Common myeloid progenitor, CD34-positive (primary cell): ENCODE measurements around the gene KRT10.

Experiments
- CTCF ChIA-PET: fragments of 350-600 bp; sonication (Branson Sonifier 250); formaldehyde crosslinking; loops from one replicate; lab custom pipeline; 2021; ENCODE audit warnings: antibody characterized with exemption; lab: Charles Lee
- POLR2A ChIA-PET: fragments of 350-600 bp; sonication (Branson Sonifier 250); formaldehyde crosslinking; loops from one replicate; lab custom pipeline; 2021; ENCODE audit warnings: antibody characterized with exemption; lab: Charles Lee
- DNase-seq, 3 donors: peaks; one replicate each; pipeline versions ENCODE4 v3.0.0 to v3.0.0-alpha.2; 2013
- H3K27ac ChIP-seq, 2 experiments: 1 replicate in 1 of 2; 2 replicates in 1 of 2; pipeline ENCODE4 v1.7.0; 2013; ENCODE audit warnings: inconsistent platforms in 2 of 2, low read length in 2 of 2, mild to moderate bottlenecking in 2 of 2, low read depth in 1 of 2, moderate library complexity in 1 of 2; ENCODE audit not compliant: severe bottlenecking in 2 of 2, insufficient read depth in 1 of 2, poor library complexity in 1 of 2
- H3K27me3 ChIP-seq, 5 experiments: replicated peaks in 2 of 5; 1 replicate in 3 of 5; 2 replicates in 2 of 5; pipeline versions ENCODE4 v1.6.1 to v1.7.0; 2013; ENCODE audit warnings: low read length in 4 of 5, mild to moderate bottlenecking in 2 of 5, moderate library complexity in 2 of 5, inconsistent platforms in 1 of 5; ENCODE audit not compliant: insufficient read depth in 5 of 5, control insufficient read depth in 4 of 5
- H3K36me3 ChIP-seq, 4 experiments: 1 replicate in 2 of 4; 2 replicates in 2 of 4; pipeline versions ENCODE4 v1.6.1 to v1.7.0; 2013; ENCODE audit warnings: low read length in 3 of 4, control low read depth in 1 of 4, mild to moderate bottlenecking in 1 of 4; ENCODE audit not compliant: control insufficient read depth in 4 of 4, insufficient read depth in 4 of 4
- H3K4me1 ChIP-seq, 4 experiments: 1 replicate in 3 of 4; 2 replicates in 1 of 4; pipeline versions ENCODE4 v1.6.1 to v1.7.1; 2013; ENCODE audit warnings: low read length in 3 of 4, mild to moderate bottlenecking in 3 of 4, control low read depth in 1 of 4, inconsistent platforms in 1 of 4, moderate library complexity in 1 of 4; ENCODE audit not compliant: control insufficient read depth in 4 of 4, insufficient read depth in 4 of 4; ENCODE audit errors: control extremely low read depth in 1 of 4
- H3K4me3 ChIP-seq, 7 experiments: 1 replicate in 4 of 7; 2 replicates in 3 of 7; pipeline versions ENCODE4 v1.5.1 to v1.7.0; 2013; ENCODE audit warnings: mild to moderate bottlenecking in 7 of 7, low read length in 6 of 7, moderate library complexity in 6 of 7, inconsistent platforms in 2 of 7, low read depth in 2 of 7, control low read depth in 1 of 7; ENCODE audit not compliant: insufficient read depth in 4 of 7, control insufficient read depth in 1 of 7; ENCODE audit errors: extremely low read depth in 1 of 7
- H3K9me3 ChIP-seq, 5 experiments: 1 replicate in 4 of 5; 2 replicates in 1 of 5; pipeline versions ENCODE4 v1.6.1 to v1.7.1; 2013; ENCODE audit warnings: low read length in 4 of 5, mild to moderate bottlenecking in 2 of 5, inconsistent platforms in 1 of 5, low read depth in 1 of 5, moderate library complexity in 1 of 5; ENCODE audit not compliant: control insufficient read depth in 4 of 5, insufficient read depth in 2 of 5; ENCODE audit errors: control extremely low read depth in 1 of 5
- WGBS: methylation state at CpG from one replicate; pipeline ENCODE4 v1.1.5; 2013; ENCODE audit not compliant: insufficient coverage; 5-methylcytosine and 5-hydroxymethylcytosine counted together

KRT10 gene

GRCh38 chr17:40848583-40849235 is 26.3 kb upstream of the KRT10 start:
- Histone ChIP-seq H3K9me3 (no peaks in the 10 kb centered on the region), H3K4me1 (no peaks in the 10 kb centered on the region), H3K27ac (no peak overlapping the region), H3K4me3 (no peak overlapping the region), H3K27me3 (peaks cover 3 to 33% (median 12%) of the 10 kb centered on the region in 5 experiments), H3K36me3 (no peaks in the 10 kb centered on the region)
- CTCF ChIA-PET = no interaction called here
- POLR2A ChIA-PET = interaction anchor here (0.6 kb wide), 1 partner anchor 95 kb away, joined by 4 read pairs; no protein-coding TSS in a partner anchor
- WGBS = no CpG with 5 or more reads among the region's 1 CpG
- no peak for DNase-seq

- POLR2A ChIA-PET = no interaction called here
Measured at GRCh38 chr17:40846515-40847144, 24.2 kb upstream of the KRT10 start.

GRCh38 chr17:40844671-40845107 is 22.3 kb upstream of the KRT10 start:
- H3K27ac ChIP-seq = no peak overlapping the region
- no peak for DNase-seq
- H3K9me3 ChIP-seq = no peaks in the 10 kb centered on the region
- no peaks in the 10 kb centered on the region for H3K36me3 ChIP-seq
- H3K27me3 ChIP-seq = peaks cover 11 to 38% (median 16%) of the 10 kb centered on the region in 5 experiments
- CTCF ChIA-PET = interaction anchor here (1.2 kb wide), 1 partner anchor 12 kb away, joined by 3 read pairs; no protein-coding TSS in a partner anchor
- WGBS = 63% methylated on average over 3 of the region's 4 CpGs
- POLR2A ChIA-PET = no interaction called here
- H3K4me3 ChIP-seq = no peak overlapping the region
- H3K4me1 ChIP-seq = no peaks in the 10 kb centered on the region

More at GRCh38 chr17:40846515-40847144, 24.2 kb upstream of the KRT10 start:
- peak in 1 of 3 donors; percentile 14 for DNase-seq
- Histone ChIP-seq H3K9me3 (no peaks in the 10 kb centered on the region), H3K27me3 (peaks cover 5 to 35% (median 26%) of the 10 kb centered on the region in 5 experiments), H3K4me1 (no peaks in the 10 kb centered on the region), H3K4me3 (no peak overlapping the region), H3K36me3 (no peaks in the 10 kb centered on the region), H3K27ac (no peak overlapping the region)
- 67% methylated on average over 1 of the region's 1 CpG for WGBS
- CTCF ChIA-PET = interaction anchor here (0.8 kb wide), 1 partner anchor 9 kb away, joined by 4 read pairs; no protein-coding TSS in a partner anchor

- CTCF ChIA-PET = interaction anchor here (0.7 kb wide), 1 partner anchor 14 kb away, joined by 3 read pairs; no protein-coding TSS in a partner anchor
- Histone ChIP-seq H3K4me3 (no peak overlapping the region), H3K27me3 (peaks cover 11 to 40% (median 14%) of the 10 kb centered on the region in 5 experiments), H3K9me3 (no peaks in the 10 kb centered on the region), H3K4me1 (no peaks in the 10 kb centered on the region), H3K27ac (no peak overlapping the region), H3K36me3 (no peaks in the 10 kb centered on the region)
- POLR2A ChIA-PET = no interaction called here
- no peak for DNase-seq
- WGBS = 63% methylated on average over 3 of the region's 3 CpGs
Measured at GRCh38 chr17:40843242-40843641, 20.8 kb upstream of the KRT10 start.

GRCh38 chr17:40841246-40841645 is 18.8 kb upstream of the KRT10 start:
- Histone ChIP-seq H3K36me3 (no peaks in the 10 kb centered on the region), H3K4me1 (no peaks in the 10 kb centered on the region), H3K9me3 (no peaks in the 10 kb centered on the region), H3K27ac (no peak overlapping the region), H3K27me3 (peaks cover 7 to 40% (median 10%) of the 10 kb centered on the region in 5 experiments), H3K4me3 (no peak overlapping the region)
- WGBS = no CpG with 5 or more reads among the region's 3 CpGs
- no peak for DNase-seq
- ChIA-PET POLR2A (no interaction called here), CTCF (no interaction called here)

- ChIA-PET POLR2A (no interaction called here), CTCF (no interaction called here)
- Histone ChIP-seq H3K4me3 (no peak overlapping the region), H3K27ac (no peak overlapping the region), H3K4me1 (no peaks in the 10 kb centered on the region), H3K27me3 (peaks cover 3 to 36% (median 10%) of the 10 kb centered on the region in 5 experiments), H3K36me3 (peaks cover 0 to 5% (median 2%) of the 10 kb centered on the region in 4 experiments), H3K9me3 (no peaks in the 10 kb centered on the region)
- WGBS = 56% methylated on average over 1 of the region's 3 CpGs
- DNase-seq = no peak
Measured at GRCh38 chr17:40839194-40839593, 16.8 kb upstream of the KRT10 start.

- no peak for DNase-seq
- WGBS = 100% methylated on average over 4 of the region's 4 CpGs
- H3K4me1 ChIP-seq = no peaks in the 10 kb centered on the region
- H3K27ac ChIP-seq = no peak overlapping the region
- POLR2A ChIA-PET = no interaction called here
- no peaks in the 10 kb centered on the region for H3K9me3 ChIP-seq
- H3K36me3 ChIP-seq = peaks cover 0 to 5% (median 2%) of the 10 kb centered on the region in 4 experiments
- H3K4me3 ChIP-seq = no peak overlapping the region
- CTCF ChIA-PET = no interaction called here
- peaks cover 0 to 14% (median 4%) of the 10 kb centered on the region in 5 experiments for H3K27me3 ChIP-seq
Measured at GRCh38 chr17:40836020-40836419, 13.6 kb upstream of the KRT10 start.
